Left hindlimb (tissue), 1 donor: Measurements from ENCODE around the gene NOL8.
A peak's percentile ranks its signal among the peaks of the same experiment; 100 is the strongest.

Source experiments
- DNase-seq: peaks from one replicate; pipeline ENCODE4 v3.0.0-alpha.2; 2018

NOL8 gene

GRCh38 chr9:92310562-92310961 lies 14.6 kb downstream of the NOL8 start:
- DNase-seq: no peak

DNA sequence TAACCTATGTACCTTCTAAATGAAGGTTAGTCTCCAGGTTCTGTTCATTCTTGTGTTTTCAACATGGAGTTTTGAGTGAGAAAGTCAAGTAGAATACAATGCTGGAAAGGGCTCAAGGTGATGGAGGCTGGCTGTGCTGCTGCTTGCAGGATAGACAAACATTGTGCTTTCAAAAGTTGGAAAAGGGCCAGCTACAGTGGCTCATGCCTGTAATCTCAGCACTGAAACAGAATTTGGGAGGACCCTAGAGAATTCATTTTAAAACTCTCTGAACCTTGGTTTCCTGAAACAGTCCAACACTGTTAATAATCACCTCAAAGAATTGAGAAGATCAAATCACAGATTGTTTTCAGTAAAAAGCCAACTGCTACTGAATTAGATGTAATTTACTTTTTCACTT lies 16.3 kb downstream of the NOL8 start:
- DNase-seq: no peak

DNA sequence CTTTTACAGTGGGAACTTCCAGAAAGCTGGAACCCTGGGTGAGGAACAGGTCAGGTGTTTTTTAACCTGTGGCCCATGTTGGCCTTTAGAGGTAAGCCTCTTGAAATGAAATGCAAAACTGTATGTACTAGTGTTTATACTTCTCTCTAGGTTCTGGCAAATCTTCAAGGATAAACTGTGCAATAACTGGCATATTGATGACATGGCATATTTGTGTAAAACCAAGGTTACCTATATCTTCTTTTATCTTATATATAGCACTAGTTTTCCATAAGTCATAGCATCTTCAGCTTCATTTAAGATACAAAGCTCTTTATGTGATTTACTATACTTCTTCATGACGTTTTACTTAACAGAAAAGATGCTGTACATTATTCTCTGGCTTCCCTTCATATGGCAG lies 24.2 kb downstream of the NOL8 start:
- DNase-seq: no peak

- no peak for DNase-seq
Measured at GRCh38 chr9:92299116-92299515, 26.0 kb downstream of the NOL8 start.

- no peak for DNase-seq
Measured at GRCh38 chr9:92298036-92298435, 27.1 kb downstream of the NOL8 start.

- no peak for DNase-seq
Measured at GRCh38 chr9:92297611-92298010, 27.5 kb downstream of the NOL8 start.

GRCh38 chr9:92295827-92296258 lies 29.3 kb downstream of the NOL8 start:
- no peak for DNase-seq

DNA sequence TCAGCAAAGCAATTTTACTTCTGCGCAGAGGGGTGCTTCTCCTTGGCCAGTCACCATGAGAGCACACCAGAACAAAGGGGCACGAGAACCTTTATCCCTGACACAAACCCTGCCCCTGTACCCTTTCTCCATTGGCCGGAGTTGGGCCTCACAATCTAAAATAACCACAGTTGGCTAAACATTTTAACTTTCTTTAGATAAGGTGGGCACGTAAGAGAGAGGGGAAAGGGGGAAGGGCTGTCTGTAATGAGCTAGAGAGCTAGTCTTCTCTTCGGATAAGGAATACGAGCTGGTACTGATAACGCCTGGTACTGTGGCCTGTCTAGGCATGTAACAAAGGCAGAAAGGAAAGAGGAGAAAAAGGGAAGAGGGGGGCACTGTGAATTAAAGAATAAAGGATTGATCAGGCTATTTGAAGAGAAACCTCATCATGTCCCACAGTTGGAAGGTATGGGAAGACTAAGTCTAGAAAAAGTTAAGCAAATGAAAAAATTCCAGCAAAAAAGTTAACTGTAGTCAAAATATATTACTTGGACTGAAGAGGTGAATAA lies 29.8 kb downstream of the NOL8 start:
- no peak for DNase-seq

DNA sequence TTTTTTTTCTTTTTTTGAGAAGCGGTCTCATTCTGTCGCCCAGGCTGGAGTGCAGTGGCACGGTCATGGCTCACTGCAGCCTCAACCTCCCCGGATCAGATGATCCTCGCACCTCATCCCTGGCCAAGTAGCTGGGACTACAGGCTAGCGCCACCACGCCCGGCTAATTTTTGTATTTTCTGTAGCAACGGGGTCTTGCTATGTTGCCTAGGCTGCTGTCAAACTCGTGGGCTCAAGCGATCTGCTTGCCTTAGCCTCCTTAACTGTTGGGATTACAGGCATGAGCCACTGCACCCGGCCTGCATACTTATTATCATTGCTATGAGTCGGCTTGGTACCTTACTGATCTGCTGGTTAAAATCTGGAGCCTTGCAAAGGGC lies 30.9 kb downstream of the NOL8 start:
- DNase-seq: no peak

DNA sequence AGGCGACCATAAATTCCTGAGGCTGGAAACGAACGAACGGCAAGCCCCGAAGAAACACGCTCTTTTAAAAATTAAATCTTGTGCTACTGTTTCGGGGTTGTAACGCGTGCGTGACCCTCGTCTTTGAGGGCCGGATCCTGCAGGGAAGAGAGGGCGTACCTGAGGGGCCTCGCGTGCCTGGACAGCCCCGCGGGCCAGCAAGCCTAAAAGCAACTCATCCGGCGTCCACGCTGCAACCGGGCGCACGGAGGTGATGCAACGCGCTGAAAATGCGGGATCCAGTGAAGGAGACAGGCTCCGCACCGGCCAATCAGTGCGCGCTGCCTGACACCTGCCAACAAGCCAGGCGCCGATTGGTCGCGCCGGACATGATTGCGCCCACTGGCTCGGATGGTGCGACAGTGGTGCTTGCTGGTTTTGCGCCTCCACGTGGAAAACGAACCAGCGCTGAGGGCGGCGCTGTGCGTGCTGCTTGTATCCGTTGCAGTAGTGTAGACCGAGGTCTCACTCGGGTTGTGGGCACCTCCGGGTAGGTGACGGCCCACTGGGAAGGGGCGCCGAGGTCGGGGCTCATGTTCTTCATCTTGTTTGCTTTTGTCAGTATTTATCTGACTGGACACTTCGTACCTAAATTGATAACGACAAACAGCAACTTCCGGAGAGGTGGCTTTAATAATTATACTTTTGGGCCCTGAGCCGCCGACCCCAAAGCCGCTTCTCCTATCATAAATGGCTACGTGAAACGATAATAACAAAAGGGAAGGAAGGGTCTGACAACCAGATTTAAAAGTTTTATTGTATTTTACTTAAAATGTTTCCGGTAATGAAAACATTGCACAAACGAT lies 31.5 kb downstream of the NOL8 start, which contains the start of gene IARS1:
TSS of gene IARS1 (minus strand) at position 246 of the 845 bp plus-strand sequence. CDS start 4,278 bp downstream, outside the sequence.
- peak; percentile 99 for DNase-seq

DNA sequence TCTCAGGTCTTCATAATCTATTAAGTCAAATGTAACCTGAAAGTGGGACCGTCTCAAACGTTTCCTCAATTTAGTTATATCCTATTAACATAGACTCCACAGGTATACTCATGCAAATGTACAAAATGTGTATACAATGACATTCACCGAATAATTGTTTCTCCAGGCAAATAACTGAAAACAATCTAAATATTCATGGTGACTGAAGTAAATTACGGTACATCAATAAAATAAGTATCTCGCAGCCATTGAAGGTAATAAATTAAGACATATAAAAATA lies 32.1 kb downstream of the NOL8 start:
- no peak for DNase-seq

DNA sequence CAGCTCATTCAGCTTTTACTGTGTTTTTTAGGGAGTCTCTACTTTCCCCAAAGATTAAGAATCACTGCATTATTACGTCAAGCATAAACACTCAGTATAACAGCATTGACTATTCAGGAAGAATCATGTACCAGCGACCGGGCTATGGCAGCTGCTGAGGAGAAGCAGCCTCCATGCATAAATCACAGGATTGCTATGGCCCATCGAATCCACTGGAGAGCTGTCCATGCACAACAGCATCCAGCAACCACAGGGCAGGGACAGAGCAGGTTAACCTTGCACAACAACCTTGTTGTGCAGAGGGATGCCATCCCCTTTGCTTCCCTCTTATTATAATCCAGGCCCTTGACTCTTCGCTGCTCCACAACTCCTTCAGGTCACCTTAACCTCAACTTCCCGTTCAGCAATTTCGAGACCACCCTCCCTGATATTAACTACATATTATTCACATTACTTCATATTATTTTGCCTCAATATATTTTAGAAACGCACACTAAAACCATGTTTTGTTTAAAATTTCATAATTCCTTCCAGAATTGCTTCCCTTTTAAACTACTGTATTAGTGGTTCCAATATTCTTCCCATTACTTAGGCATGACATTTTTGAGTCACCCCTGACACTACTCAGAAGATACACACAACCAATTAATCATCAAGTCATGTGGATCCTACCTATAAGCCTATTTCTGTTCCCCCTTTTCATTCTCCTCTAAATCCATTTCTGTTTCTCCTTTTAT lies 32.6 kb downstream of the NOL8 start:
- DNase-seq: no peak

- no peak for DNase-seq
Measured at GRCh38 chr9:92291577-92291976, 33.6 kb downstream of the NOL8 start.

- no peak for DNase-seq
Measured at GRCh38 chr9:92290785-92291429, 34.2 kb downstream of the NOL8 start.

GRCh38 chr9:92289708-92290390 lies 35.3 kb downstream of the NOL8 start:
- DNase-seq: no peak

GRCh38 chr9:92279302-92279701 lies 45.8 kb downstream of the NOL8 start:
- no peak for DNase-seq

GRCh38 chr9:92278110-92278509 lies 47.0 kb downstream of the NOL8 start:
- DNase-seq: no peak

DNA sequence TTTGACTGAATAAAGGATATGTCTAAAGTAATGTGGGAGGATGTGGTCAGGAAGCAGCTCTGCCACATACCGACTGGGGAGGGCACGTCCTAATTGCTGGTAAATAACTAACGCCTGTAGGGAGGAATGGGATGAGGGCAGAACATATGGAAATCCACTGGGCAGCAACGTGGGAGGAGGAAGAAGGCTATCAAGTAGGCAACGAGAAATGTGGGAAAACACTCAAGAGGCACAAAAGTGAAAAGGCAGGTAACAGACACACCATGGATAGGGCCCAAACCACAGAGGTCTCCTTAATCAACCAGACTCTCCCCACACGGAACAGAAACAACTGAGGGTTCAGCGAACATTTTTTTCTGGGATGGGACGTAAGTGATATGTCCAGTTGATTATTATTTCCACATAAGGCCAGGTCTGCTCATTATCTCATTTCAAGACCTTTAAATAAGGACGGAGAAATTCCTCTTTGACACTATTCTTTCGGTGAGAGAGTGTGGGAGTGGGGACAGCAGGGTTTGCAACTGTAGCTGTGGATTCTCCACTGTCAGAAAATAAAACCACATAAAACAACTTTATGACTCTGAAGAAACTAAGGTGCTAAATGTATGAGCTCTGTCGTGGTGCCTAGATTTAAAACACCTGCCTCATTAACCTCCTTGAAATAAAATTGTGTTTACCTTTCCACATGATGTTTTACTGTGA lies 48.7 kb downstream of the NOL8 start:
- no peak for DNase-seq

DNA sequence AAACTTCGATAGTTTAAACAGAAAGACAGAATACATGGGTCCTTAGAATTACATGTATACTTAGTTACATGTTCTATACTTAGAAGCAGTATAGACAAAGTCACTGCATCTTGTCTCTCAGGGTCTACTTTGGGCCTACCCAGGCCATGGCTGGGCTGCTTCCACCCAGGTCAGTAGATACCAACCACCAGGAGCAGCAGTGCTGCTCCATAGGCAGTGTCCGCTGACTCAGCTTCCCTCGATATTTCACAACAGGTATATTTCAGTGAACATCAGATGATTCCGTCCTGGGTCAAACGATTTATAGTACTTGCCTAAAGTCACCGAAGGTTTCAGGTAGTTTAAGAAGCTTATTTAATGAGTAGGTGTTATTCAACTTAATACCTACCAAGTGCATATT lies 49.6 kb downstream of the NOL8 start:
- no peak for DNase-seq

DNA sequence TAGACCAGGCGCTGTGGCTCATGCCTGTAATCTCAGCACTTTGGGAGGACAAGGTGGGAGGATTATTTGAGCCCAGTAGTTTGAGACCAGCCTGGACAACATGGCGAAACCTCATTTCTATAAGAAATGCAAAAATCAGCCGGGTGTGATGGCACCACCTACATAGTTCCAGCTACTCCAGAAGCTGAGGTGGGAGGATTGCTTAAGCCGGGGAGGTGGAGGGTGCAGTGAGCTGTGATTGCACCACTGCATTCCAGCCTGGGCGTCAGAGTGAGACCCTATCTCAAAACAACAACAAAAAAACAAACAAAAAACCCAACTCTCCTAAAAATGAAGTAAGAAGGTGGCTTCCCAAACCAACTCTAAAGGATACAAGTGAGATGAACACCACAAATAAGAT lies 54.6 kb downstream of the NOL8 start:
- DNase-seq: no peak

DNA sequence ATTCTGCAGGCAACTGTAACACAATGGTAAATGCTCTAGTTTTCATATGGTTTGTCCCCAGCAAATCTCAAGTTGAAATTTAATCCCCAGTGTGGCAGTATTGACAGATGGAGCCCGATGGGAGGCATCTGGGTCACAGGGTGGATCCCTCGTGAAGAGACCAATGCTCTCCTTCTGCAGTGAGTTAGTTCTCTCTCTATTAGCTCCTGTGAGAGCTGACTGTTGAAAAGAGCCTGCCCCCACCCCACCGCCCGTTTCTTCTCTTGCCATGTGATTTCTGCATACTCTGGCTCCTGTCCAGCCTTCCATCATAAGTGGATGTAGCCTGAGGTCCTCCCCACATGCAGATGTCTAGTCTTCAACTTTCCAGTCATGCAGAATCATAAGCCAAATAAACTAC lies 58.7 kb downstream of the NOL8 start:
- no peak for DNase-seq

DNA sequence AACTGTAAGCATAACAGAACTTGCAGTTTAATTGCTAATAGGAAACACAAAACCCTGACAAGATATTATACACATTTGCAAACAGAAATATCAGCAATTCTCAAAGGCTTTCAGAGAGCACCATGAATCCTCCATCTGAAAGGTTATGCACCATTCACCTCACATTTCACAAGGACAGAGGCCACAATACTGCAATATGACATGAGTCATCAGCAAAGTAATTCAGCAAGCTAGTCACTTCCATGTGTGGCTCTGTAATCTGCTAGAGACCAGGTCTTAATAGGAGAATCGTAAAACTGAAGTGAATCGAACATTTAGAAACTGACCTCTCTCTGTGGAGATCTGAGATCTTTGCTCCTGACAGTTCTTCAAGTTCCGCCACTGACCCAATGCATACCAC lies 60.0 kb downstream of the NOL8 start:
- no peak for DNase-seq
